MM.1S (cell line): ENCODE measurements around the gene TMEM135.
"Not testable (repeated sequence)": the region's sequence is repeated elsewhere in the genome, so short reads cannot be mapped to it uniquely, and the experiment has no call there.

Experiments
- DNase-seq: peaks from one replicate; pipeline ENCODE4 v3.0.0-alpha.2; 2015
- H2AFZ ChIP-seq: fragments of 300-600 bp; sonication (generic); 2 replicates; pipeline ENCODE4 v1.6.0; 2016; ENCODE audit warnings: antibody characterized with exemption, low read length
- H3F3A ChIP-seq: fragments of 300-600 bp; sonication (generic); 2 replicates; pipeline ENCODE4 v1.6.1; 2016; ENCODE audit warnings: mild to moderate bottlenecking, antibody characterized with exemption, low read length, moderate library complexity, mixed read lengths; ENCODE audit not compliant: insufficient read depth
- H3K27ac ChIP-seq: fragments of 300-600 bp; sonication (generic); 2 replicates; pipeline ENCODE4 v1.5.1; 2016; ENCODE audit warnings: mild to moderate bottlenecking, low read length
- H3K27me3 ChIP-seq: fragments of 300-600 bp; sonication (generic); replicated peaks from 2 replicates; pipeline ENCODE4 v1.6.0; 2016; ENCODE audit warnings: low read length; ENCODE audit not compliant: insufficient read depth
- H3K36me3 ChIP-seq: fragments of 300-600 bp; sonication (generic); replicated peaks from 2 replicates; pipeline ENCODE4 v1.6.1; 2016; ENCODE audit warnings: mild to moderate bottlenecking, low read length, mixed read lengths; ENCODE audit not compliant: insufficient read depth
- H3K4me1 ChIP-seq: fragments of 300-600 bp; sonication (generic); 2 replicates; pipeline ENCODE4 v1.6.1; 2016; ENCODE audit warnings: low read length, mixed read lengths
- H3K4me2 ChIP-seq: fragments of 300-600 bp; sonication (generic); 2 replicates; pipeline ENCODE4 v1.6.0; 2016; ENCODE audit warnings: low read depth, low read length
- H3K4me3 ChIP-seq: fragments of 300-600 bp; sonication (generic); 2 replicates; pipeline ENCODE4 v1.5.1; 2016; ENCODE audit warnings: low read length, mixed read lengths
- H3K79me2 ChIP-seq: fragments of 300-600 bp; sonication (generic); 2 replicates; pipeline ENCODE4 v1.6.1; 2016; ENCODE audit warnings: mixed run types, low read length, mixed read lengths
- H3K9ac ChIP-seq: fragments of 300-600 bp; sonication (generic); 2 replicates; pipeline ENCODE4 v1.6.1; 2016; ENCODE audit warnings: low read length, mixed read lengths
- H3K9me2 ChIP-seq: fragments of 300-600 bp; sonication (generic); replicated peaks from 2 replicates; pipeline ENCODE4 v1.6.1; 2016; ENCODE audit warnings: mild to moderate bottlenecking, low read length, mixed read lengths; ENCODE audit not compliant: insufficient read depth
- H3K9me3 ChIP-seq: fragments of 300-600 bp; sonication (generic); replicated peaks from 2 replicates; pipeline ENCODE4 v1.6.1; 2016; ENCODE audit warnings: mild to moderate bottlenecking, low read length, mixed read lengths; ENCODE audit not compliant: insufficient read depth
- H4K20me1 ChIP-seq: fragments of 300-600 bp; sonication (generic); 2 replicates; pipeline ENCODE4 v1.6.1; 2016; ENCODE audit warnings: mild to moderate bottlenecking, low read length, moderate library complexity, mixed read lengths; ENCODE audit not compliant: insufficient read depth
- CTCF ChIP-seq: fragments of 300-600 bp; sonication (generic); IDR thresholded peaks from 2 replicates; pipeline ENCODE4 v1.5.1; 2016; ENCODE audit warnings: antibody characterized with exemption, low read length, mixed read lengths
- EZH2 ChIP-seq: fragments of 300-600 bp; sonication (generic); optimal IDR thresholded peaks from 2 replicates; pipeline ENCODE3; 2017; ENCODE audit warnings: low read depth, mild to moderate bottlenecking, antibody characterized with exemption, low read length, mixed read lengths
- EZH2phosphoT487 ChIP-seq: fragments of 300-600 bp; sonication (generic); IDR thresholded peaks from 2 replicates; pipeline ENCODE4 v1.6.1; 2018; ENCODE audit warnings: antibody characterized with exemption, low read length

Gene TMEM135

GRCh38 chr11:87187076-87187475, 149.3 kb downstream of the TMEM135 start:
- Histone ChIP-seq H3K4me2 (no peak overlapping the region), H3K9ac (no peak overlapping the region), H3K4me3 (no peak overlapping the region), H3K9me3 (no peaks in the 10 kb centered on the region), H2AFZ (no peak overlapping the region), H3F3A (no peaks in the 10 kb centered on the region), H3K27me3 (no peaks in the 10 kb centered on the region), H3K79me2 (no peaks in the 10 kb centered on the region), H3K27ac (no peak overlapping the region), H3K36me3 (no peaks in the 10 kb centered on the region), H4K20me1 (no peaks in the 10 kb centered on the region), H3K4me1 (no peaks in the 10 kb centered on the region), H3K9me2 (no peaks in the 10 kb centered on the region)
- TF ChIP-seq CTCF, result no peak
- no peak for TF ChIP-seq EZH2phosphoT487
- TF ChIP-seq EZH2, result no peak
- no peak for DNase-seq

DNA sequence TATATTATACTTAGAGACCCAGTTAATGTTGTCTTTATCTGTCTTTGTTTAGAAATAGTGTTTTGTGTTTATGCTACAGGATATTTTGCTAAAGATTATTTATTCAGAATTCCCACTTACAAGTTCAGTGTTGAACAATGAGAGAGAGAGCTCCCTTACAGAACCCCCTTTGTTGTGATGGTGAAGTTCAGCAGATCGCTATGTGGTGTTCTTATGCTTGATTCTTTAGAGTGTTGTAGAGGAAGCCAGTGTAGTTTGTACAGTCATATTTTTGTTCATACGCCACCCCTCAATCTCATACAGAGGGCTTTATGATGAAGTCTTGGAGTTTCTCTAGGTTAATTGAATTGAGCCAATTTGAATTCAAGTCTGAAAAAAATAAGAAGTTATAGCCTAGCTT, 150.2 kb downstream of the TMEM135 start:
- no peak overlapping the region for H3K4me3 ChIP-seq
- H3K9me3 ChIP-seq, result no peaks in the 10 kb centered on the region
- no peaks in the 10 kb centered on the region for H3K36me3 ChIP-seq
- TF ChIP-seq EZH2 (no peak), EZH2phosphoT487 (no peak), CTCF (no peak)
- H3K9ac ChIP-seq, result no peak overlapping the region
- H3K27me3 ChIP-seq, result no peaks in the 10 kb centered on the region
- H2AFZ ChIP-seq, result no peak overlapping the region
- H3K4me1 ChIP-seq, result no peaks in the 10 kb centered on the region
- no peaks in the 10 kb centered on the region for H3F3A ChIP-seq
- no peaks in the 10 kb centered on the region for H4K20me1 ChIP-seq
- no peaks in the 10 kb centered on the region for H3K79me2 ChIP-seq
- no peak overlapping the region for H3K27ac ChIP-seq
- no peak for DNase-seq
- H3K4me2 ChIP-seq, result no peak overlapping the region
- H3K9me2 ChIP-seq, result no peaks in the 10 kb centered on the region

GRCh38 chr11:87188396-87188795, 150.7 kb downstream of the TMEM135 start:
- not testable (repeated sequence) for H2AFZ ChIP-seq, H3K36me3 ChIP-seq, H3K9ac ChIP-seq, H3K4me3 ChIP-seq, H3K4me2 ChIP-seq, H3K9me2 ChIP-seq, H3K4me1 ChIP-seq, H3K27ac ChIP-seq, H3K9me3 ChIP-seq, H3F3A ChIP-seq, DNase-seq, H3K27me3 ChIP-seq, H4K20me1 ChIP-seq, H3K79me2 ChIP-seq

GRCh38 chr11:87188921-87189320, 151.2 kb downstream of the TMEM135 start:
- H3K9ac ChIP-seq, DNase-seq, H4K20me1 ChIP-seq, H3K4me1 ChIP-seq, H3K27ac ChIP-seq, H3K9me2 ChIP-seq, H3K27me3 ChIP-seq, H3K4me2 ChIP-seq, H3K9me3 ChIP-seq, H3K36me3 ChIP-seq, H3K4me3 ChIP-seq, H2AFZ ChIP-seq, H3F3A ChIP-seq, H3K79me2 ChIP-seq: not testable (repeated sequence)
